Stomach (tissue), 4 donors: ENCODE results near the gene RIMKLA.

Experiments
- EP300 ChIP-seq: sonication (generic); formaldehyde crosslinking; IDR thresholded peaks from one replicate; pipeline ENCODE4 v1.6.1; 2017; ENCODE audit warnings: antibody characterized with exemption
- POLR2A ChIP-seq, 4 donors: fragments of 450-650 bp; IDR thresholded peaks; one replicate each; pipeline ENCODE4 v1.6.1; 2016; ENCODE audit warnings: antibody characterized with exemption in 4 of 4, control low read depth in 2 of 4, mild to moderate bottlenecking in 1 of 4, moderate library complexity in 1 of 4
- POLR2AphosphoS5 ChIP-seq, 3 donors: sonication (generic); formaldehyde crosslinking; IDR thresholded peaks; one replicate each; pipeline ENCODE4 v1.6.1; 2016; ENCODE audit warnings: antibody characterized with exemption in 3 of 3
- TF ChIP-seq, protein P1 (sequence below), 7 experiments: fragments of 450-650 bp in 4 of 7; fragments of 200-600 bp in 3 of 7; sonication (generic) in 3 of 7; IDR thresholded peaks; one replicate each; pipeline ENCODE4 v1.5.1; 2016 to 2019; ENCODE audit warnings: antibody characterized with exemption in 7 of 7, control low read depth in 2 of 7, mild to moderate bottlenecking in 1 of 7

DNA sequence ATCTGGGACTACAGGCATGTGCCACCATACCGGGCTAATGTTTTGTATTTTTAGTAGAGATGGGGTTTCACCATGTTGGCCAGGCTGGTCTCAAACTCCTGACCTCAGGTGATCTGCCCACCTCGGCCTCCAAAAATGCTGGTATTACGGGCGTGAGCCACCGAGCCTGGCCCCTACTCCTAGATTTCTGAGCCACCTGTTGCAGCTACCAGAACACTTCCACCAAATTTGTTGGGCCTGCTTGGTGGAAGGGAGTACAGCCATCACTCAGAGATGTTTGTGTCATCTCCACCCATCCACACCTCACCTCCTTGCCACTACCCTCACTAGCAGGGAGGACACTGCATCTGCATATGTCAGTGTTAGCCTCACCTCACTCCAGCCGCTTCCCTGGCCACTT, 5.5 kb downstream of the RIMKLA start:
- TF ChIP-seq, protein P1, sequence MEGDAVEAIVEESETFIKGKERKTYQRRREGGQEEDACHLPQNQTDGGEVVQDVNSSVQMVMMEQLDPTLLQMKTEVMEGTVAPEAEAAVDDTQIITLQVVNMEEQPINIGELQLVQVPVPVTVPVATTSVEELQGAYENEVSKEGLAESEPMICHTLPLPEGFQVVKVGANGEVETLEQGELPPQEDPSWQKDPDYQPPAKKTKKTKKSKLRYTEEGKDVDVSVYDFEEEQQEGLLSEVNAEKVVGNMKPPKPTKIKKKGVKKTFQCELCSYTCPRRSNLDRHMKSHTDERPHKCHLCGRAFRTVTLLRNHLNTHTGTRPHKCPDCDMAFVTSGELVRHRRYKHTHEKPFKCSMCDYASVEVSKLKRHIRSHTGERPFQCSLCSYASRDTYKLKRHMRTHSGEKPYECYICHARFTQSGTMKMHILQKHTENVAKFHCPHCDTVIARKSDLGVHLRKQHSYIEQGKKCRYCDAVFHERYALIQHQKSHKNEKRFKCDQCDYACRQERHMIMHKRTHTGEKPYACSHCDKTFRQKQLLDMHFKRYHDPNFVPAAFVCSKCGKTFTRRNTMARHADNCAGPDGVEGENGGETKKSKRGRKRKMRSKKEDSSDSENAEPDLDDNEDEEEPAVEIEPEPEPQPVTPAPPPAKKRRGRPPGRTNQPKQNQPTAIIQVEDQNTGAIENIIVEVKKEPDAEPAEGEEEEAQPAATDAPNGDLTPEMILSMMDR (IDR thresholded peaks at IDR 0.05) = no peak
- TF ChIP-seq EP300 (no peak), POLR2A (IDR thresholded peaks at IDR 0.05) (no peak), POLR2AphosphoS5 (IDR thresholded peaks at IDR 0.05) (no peak)
